Measurements from ENCODE around the gene SCD5. TPM values are rescaled to one million over a fixed set of nuclear protein-coding genes. Genes with fewer than 3 reads are reported as not detected.

SCD5 gene
- total RNA-seq, 1 donor from 2014 or later = 23.9 TPM

GRCh38 chr4:82638479-82638878 lies 160.1 kb downstream of the SCD5 start:
- no peaks in the 10 kb centered on the region for H3K27me3 Mint-ChIP-seq (ENCODE audit: unreplicated experiment)
- H3K27ac Mint-ChIP-seq (ENCODE audit: unreplicated experiment) = no peak overlapping the region
- TF ChIP-seq, protein P1, sequence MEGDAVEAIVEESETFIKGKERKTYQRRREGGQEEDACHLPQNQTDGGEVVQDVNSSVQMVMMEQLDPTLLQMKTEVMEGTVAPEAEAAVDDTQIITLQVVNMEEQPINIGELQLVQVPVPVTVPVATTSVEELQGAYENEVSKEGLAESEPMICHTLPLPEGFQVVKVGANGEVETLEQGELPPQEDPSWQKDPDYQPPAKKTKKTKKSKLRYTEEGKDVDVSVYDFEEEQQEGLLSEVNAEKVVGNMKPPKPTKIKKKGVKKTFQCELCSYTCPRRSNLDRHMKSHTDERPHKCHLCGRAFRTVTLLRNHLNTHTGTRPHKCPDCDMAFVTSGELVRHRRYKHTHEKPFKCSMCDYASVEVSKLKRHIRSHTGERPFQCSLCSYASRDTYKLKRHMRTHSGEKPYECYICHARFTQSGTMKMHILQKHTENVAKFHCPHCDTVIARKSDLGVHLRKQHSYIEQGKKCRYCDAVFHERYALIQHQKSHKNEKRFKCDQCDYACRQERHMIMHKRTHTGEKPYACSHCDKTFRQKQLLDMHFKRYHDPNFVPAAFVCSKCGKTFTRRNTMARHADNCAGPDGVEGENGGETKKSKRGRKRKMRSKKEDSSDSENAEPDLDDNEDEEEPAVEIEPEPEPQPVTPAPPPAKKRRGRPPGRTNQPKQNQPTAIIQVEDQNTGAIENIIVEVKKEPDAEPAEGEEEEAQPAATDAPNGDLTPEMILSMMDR (IDR thresholded peaks at IDR 0.05) = no peak
- no peaks in the 10 kb centered on the region for H3K9me3 Mint-ChIP-seq (ENCODE audit: unreplicated experiment)
- H3K36me3 Mint-ChIP-seq (ENCODE audit: unreplicated experiment) = peaks cover 6% of the 10 kb centered on the region
- peaks cover 10% of the 10 kb centered on the region for H3K4me1 Mint-ChIP-seq (ENCODE audit: unreplicated experiment)
- no peak overlapping the region for H3K4me3 Mint-ChIP-seq (ENCODE audit: unreplicated experiment)
- DNase-seq (ENCODE audit: extremely low spot score, unreplicated experiment) = no peak

DNA sequence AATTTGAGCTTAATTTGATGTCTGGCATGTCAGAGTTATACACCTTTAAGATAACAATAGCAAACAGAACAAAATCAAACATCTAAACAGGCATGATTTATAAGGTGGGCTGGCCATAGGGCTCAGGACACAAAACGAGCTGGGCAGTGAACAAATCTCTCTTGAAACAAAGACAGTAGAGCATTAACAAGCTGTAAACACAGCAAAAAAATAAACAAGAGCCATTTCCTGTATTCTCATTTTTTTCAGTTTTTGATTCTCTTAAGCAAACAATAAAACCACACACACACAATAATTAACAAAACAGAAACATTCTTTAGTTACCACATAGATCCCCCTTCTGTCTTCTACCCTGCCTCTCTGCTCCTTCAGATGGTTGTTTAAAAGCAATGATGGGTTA lies 168.5 kb downstream of the SCD5 start:
- H3K27me3 Mint-ChIP-seq (ENCODE audit: unreplicated experiment) = no peaks in the 10 kb centered on the region
- no peak overlapping the region for H3K27ac Mint-ChIP-seq (ENCODE audit: unreplicated experiment)
- no peak for DNase-seq (ENCODE audit: extremely low spot score, unreplicated experiment)
- no peaks in the 10 kb centered on the region for H3K9me3 Mint-ChIP-seq (ENCODE audit: unreplicated experiment)
- TF ChIP-seq, protein P1 (IDR thresholded peaks at IDR 0.05) = no peak
- peaks cover 19% of the 10 kb centered on the region for H3K4me1 Mint-ChIP-seq (ENCODE audit: unreplicated experiment)
- peaks cover 11% of the 10 kb centered on the region for H3K36me3 Mint-ChIP-seq (ENCODE audit: unreplicated experiment)
- no peak overlapping the region for H3K4me3 Mint-ChIP-seq (ENCODE audit: unreplicated experiment)

- H3K27me3 Mint-ChIP-seq (ENCODE audit: unreplicated experiment) = no peaks in the 10 kb centered on the region
- DNase-seq (ENCODE audit: extremely low spot score, unreplicated experiment) = no peak
- TF ChIP-seq, protein P1 (IDR thresholded peaks at IDR 0.05) = no peak
- peaks cover 19% of the 10 kb centered on the region for H3K4me1 Mint-ChIP-seq (ENCODE audit: unreplicated experiment)
- no peaks in the 10 kb centered on the region for H3K9me3 Mint-ChIP-seq (ENCODE audit: unreplicated experiment)
- H3K4me3 Mint-ChIP-seq (ENCODE audit: unreplicated experiment) = no peak overlapping the region
- peaks cover 9% of the 10 kb centered on the region for H3K36me3 Mint-ChIP-seq (ENCODE audit: unreplicated experiment)
- no peak overlapping the region for H3K27ac Mint-ChIP-seq (ENCODE audit: unreplicated experiment)
These were observed 169.2 kb downstream of the SCD5 start for GRCh38 chr4:82629238-82630000.

- TF ChIP-seq, protein P1 (IDR thresholded peaks at IDR 0.05) = no peak
- DNase-seq (ENCODE audit: extremely low spot score, unreplicated experiment) = no peak
- Mint-ChIP-seq H3K27me3 (ENCODE audit: unreplicated experiment) (no peaks in the 10 kb centered on the region), H3K4me3 (ENCODE audit: unreplicated experiment) (no peak overlapping the region), H3K27ac (ENCODE audit: unreplicated experiment) (no peak overlapping the region), H3K9me3 (ENCODE audit: unreplicated experiment) (no peaks in the 10 kb centered on the region), H3K36me3 (ENCODE audit: unreplicated experiment) (no peaks in the 10 kb centered on the region), H3K4me1 (ENCODE audit: unreplicated experiment) (peaks cover 19% of the 10 kb centered on the region)
These were observed 172.2 kb downstream of the SCD5 start for GRCh38 chr4:82626251-82626868.

GRCh38 chr4:82624819-82625218 lies 173.8 kb downstream of the SCD5 start:
- H3K27ac Mint-ChIP-seq (ENCODE audit: unreplicated experiment) = no peak overlapping the region
- TF ChIP-seq, protein P1 (IDR thresholded peaks at IDR 0.05) = no peak
- peaks cover 15% of the 10 kb centered on the region for H3K4me1 Mint-ChIP-seq (ENCODE audit: unreplicated experiment)

More at GRCh38 chr4:82624819-82625218, 173.8 kb downstream of the SCD5 start:
- DNase-seq (ENCODE audit: extremely low spot score, unreplicated experiment) = no peak
- Mint-ChIP-seq H3K4me3 (ENCODE audit: unreplicated experiment) (no peak overlapping the region), H3K36me3 (ENCODE audit: unreplicated experiment) (no peaks in the 10 kb centered on the region), H3K9me3 (ENCODE audit: unreplicated experiment) (no peaks in the 10 kb centered on the region), H3K27me3 (ENCODE audit: unreplicated experiment) (no peaks in the 10 kb centered on the region)

Data from osteocyte (in vitro differentiated cells).